Thymus (tissue), 11 donors: ENCODE results near the gene BLVRB. TPM values are rescaled to one million over a fixed set of nuclear protein-coding genes. Genes with fewer than 3 reads are reported as not detected.
A peak's percentile ranks its signal among the peaks of the same experiment; 100 is the strongest.
"Not testable (repeated sequence)": the region's sequence is repeated elsewhere in the genome, so short reads cannot be mapped to it uniquely, and the experiment has no call there.

Source experiments
- DNase-seq, 9 donors: peaks; one replicate each; pipeline ENCODE4 v3.0.0-alpha.2; 2013; ENCODE audit warnings: low spot score in 9 of 9, low read depth in 6 of 9, missing footprints in 1 of 9
- H3K27ac ChIP-seq, 2 donors: one replicate each; pipeline ENCODE4 v1.5.1; 2013; ENCODE audit warnings: control low read depth in 1 of 2, low read depth in 1 of 2, low read length in 1 of 2, mild to moderate bottlenecking in 1 of 2, moderate library complexity in 1 of 2
- H3K27me3 ChIP-seq, 2 donors: one replicate each; pipeline ENCODE4 v1.5.1; 2013; ENCODE audit warnings: low read length in 1 of 2; ENCODE audit not compliant: control insufficient read depth in 2 of 2, insufficient read depth in 1 of 2
- H3K36me3 ChIP-seq, 2 donors: one replicate each; pipeline ENCODE4 v1.5.1; 2013; ENCODE audit warnings: low read length in 1 of 2, mild to moderate bottlenecking in 1 of 2, moderate library complexity in 1 of 2; ENCODE audit not compliant: control insufficient read depth in 2 of 2, insufficient read depth in 2 of 2
- H3K4me1 ChIP-seq, 2 donors: one replicate each; pipeline ENCODE4 v1.5.1; 2013; ENCODE audit warnings: low read length in 2 of 2; ENCODE audit not compliant: control insufficient read depth in 2 of 2, insufficient read depth in 2 of 2
- H3K4me3 ChIP-seq, 2 donors: one replicate each; pipeline ENCODE4 v1.5.1; 2013; ENCODE audit warnings: low read length in 2 of 2, control low read depth in 1 of 2, mild to moderate bottlenecking in 1 of 2
- H3K9me3 ChIP-seq, 2 donors: one replicate each; pipeline ENCODE4 v1.5.1; 2013; ENCODE audit warnings: low read length in 1 of 2, mild to moderate bottlenecking in 1 of 2; ENCODE audit not compliant: control insufficient read depth in 2 of 2, insufficient read depth in 1 of 2
- WGBS: extraction: QIAGEN DNeasy Blood & Tissue Kit; methylation state at CpG from one replicate; pipeline ENCODE4 v1.1.7; 2013; 5-methylcytosine and 5-hydroxymethylcytosine counted together
- polyA plus RNA-seq: library from polyadenylated mRNA; stranded (reverse); fragments of 200-250 nt; gene quantifications from one replicate; pipeline ENCODE4 v1.2.3, GENCODE V29; 2013
- total RNA-seq: library from RNA; stranded (reverse); fragments of 120-200 nt; gene quantifications from one replicate; pipeline ENCODE4 v1.2.4, GENCODE V29; 2013
- donor health status: healthy.

Gene BLVRB
- total and polyA plus RNA-seq, 2 donors: 49.9 to 88.8 TPM

DNA sequence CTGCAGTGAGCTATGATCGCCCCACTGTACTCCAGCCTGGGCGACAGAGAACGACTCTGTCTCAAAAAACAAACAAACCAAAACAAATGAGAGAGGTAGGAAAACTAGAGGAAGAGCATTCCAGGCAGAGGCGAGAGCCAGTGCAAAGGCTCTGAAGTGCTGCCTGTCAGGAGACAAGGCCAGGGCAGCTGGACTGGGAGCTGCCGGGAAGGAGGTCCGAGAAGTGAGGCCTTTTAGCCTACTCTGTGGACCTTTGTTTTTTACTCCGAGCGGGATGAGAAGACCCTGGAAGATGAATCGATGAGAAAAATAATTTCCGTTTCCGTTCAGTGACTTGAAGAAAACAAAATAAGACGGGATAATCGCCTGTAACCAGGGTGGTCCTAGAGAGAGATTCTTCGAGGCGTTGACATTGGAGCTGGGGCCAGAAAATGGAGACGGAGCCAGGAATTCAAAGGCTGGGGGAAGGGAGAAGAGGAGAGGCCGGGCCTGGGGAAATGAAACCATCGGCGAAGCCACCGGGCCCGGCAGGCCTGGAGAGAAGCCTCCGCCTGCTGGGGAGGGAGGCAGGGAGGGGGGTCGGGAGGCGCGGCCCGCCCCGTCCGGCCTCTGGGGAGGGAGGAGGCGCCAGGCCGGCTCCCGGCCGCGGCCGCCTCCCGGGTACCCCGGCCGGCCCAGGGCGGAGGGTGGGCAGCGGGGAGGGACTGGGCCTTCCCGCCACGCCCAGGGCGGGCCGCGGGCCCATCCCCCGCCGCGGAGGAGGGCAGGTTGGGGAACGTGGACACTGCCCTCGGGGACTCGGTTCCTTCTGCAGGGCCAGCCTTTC, 31.9 kb downstream of the BLVRB start:
- Histone ChIP-seq H3K27ac (peak overlapping the region; percentile 88 to 91), H3K4me1 (peaks cover 10 to 17% of the 10 kb centered on the region in 2 donors), H3K36me3 (no peaks in the 10 kb centered on the region), H3K4me3 (peak overlapping the region; percentile 38 to 76), H3K9me3 (no peaks in the 10 kb centered on the region), H3K27me3 (no peaks in the 10 kb centered on the region)
- 6% methylated on average over 50 of the region's 50 CpGs for WGBS
- DNase-seq: peak in 5 of 9 donors; percentile 39 to 75 (median 51)

DNA sequence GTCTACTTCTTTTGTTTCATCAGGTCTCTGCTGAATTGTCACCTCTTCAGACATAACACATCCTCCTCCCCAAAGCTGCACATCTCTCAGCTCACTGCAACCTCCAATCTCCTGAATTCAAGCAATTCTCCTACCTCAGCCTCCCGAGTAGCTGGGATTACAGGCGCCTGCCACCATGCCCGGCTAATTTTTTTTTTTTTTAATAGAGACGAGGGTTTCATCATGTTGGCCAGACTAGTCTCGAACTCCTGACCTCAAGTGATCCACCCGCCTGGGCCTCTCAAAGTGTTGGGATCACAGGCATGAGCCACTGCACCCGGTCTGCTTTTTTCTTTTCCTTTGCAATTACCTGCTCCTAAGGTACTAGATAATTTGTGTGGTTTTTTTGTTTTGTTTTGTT, 32.8 kb downstream of the BLVRB start:
- H3K27me3 ChIP-seq, H3K9me3 ChIP-seq, H3K36me3 ChIP-seq, H3K4me3 ChIP-seq, DNase-seq: not testable (repeated sequence)
- Histone ChIP-seq H3K27ac (peak overlapping the region in 1 of 2 donors; percentile 88), H3K4me1 (peaks cover 10 to 17% of the 10 kb centered on the region in 2 donors)
- WGBS: 95% methylated on average over 7 of the region's 7 CpGs

DNA sequence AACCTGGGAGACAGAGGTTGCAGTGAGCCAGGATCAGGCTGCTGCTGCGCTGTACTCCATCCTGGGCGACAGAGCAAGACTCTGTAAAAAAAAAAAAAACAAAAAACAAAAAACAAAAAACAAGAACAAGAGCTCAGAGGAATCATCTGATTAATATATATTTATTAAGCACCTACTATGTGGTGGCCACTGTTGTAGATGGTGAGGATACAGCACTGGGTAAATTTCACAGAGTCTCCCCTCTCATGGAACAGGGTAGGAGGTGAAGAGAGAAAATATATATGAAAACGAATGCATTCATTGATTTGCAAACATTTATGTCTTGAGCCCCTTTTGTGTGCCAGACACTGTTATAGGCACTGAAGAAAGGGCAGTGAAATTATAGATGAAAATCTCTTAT, 33.8 kb downstream of the BLVRB start:
- Histone ChIP-seq H3K36me3 (no peaks in the 10 kb centered on the region), H3K4me3 (no peak overlapping the region), H3K4me1 (peaks cover 10 to 17% of the 10 kb centered on the region in 2 donors), H3K27me3 (peaks cover 0 to 2% of the 10 kb centered on the region in 2 donors), H3K9me3 (no peaks in the 10 kb centered on the region), H3K27ac (no peak overlapping the region)
- DNase-seq: no peak
- WGBS: over 99% methylated on average over 3 of the region's 3 CpGs

DNA sequence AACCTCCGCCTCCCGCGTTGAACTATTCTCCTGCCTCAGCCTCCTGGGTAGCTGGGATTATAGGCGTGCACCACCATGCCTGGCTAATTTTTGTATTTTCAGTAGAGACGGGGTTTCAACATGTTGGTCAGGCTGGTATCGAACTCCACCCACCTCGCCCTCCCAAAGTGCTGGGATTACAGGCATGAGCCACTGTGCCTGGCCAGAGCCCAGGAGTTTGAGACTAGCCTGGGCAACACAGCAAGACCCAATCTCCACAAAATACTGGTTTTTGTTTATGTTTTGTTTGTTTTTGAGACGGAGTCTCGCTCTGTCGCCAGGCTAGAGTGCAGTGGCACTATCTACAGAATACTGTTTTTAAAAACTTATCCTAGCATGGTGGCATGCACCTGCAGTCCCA, 35.3 kb downstream of the BLVRB start:
- H3K27ac ChIP-seq, H3K27me3 ChIP-seq, DNase-seq, H3K9me3 ChIP-seq, H3K36me3 ChIP-seq, H3K4me3 ChIP-seq: not testable (repeated sequence)
- WGBS: 99% methylated on average over 10 of the region's 10 CpGs
- peaks cover 13 to 22% of the 10 kb centered on the region in 2 donors for H3K4me1 ChIP-seq

DNA sequence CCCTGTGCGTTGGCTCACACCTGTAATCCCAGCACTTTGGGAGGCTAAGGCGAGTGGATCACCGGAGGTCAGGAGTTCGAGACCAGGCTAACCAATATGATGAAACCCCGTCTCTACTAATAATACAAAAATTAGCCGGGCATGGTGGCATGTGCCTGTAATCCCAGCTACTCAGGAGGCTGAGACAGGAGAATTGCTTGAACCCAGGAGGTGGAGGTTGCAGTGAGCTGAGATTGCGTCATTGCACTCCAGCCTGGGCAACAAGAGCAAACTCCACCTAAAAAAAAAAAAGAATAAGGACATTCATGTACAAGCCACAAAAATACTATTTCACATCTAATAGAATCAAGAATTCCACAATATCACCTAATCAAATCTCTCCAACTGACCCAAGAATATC, 37.3 kb downstream of the BLVRB start:
- peaks cover 6 to 17% of the 10 kb centered on the region in 2 donors for H3K4me1 ChIP-seq
- H3K27ac ChIP-seq, H3K36me3 ChIP-seq, DNase-seq, H3K4me3 ChIP-seq, H3K9me3 ChIP-seq, H3K27me3 ChIP-seq: not testable (repeated sequence)
- WGBS: 96% methylated on average over 7 of the region's 7 CpGs

DNA sequence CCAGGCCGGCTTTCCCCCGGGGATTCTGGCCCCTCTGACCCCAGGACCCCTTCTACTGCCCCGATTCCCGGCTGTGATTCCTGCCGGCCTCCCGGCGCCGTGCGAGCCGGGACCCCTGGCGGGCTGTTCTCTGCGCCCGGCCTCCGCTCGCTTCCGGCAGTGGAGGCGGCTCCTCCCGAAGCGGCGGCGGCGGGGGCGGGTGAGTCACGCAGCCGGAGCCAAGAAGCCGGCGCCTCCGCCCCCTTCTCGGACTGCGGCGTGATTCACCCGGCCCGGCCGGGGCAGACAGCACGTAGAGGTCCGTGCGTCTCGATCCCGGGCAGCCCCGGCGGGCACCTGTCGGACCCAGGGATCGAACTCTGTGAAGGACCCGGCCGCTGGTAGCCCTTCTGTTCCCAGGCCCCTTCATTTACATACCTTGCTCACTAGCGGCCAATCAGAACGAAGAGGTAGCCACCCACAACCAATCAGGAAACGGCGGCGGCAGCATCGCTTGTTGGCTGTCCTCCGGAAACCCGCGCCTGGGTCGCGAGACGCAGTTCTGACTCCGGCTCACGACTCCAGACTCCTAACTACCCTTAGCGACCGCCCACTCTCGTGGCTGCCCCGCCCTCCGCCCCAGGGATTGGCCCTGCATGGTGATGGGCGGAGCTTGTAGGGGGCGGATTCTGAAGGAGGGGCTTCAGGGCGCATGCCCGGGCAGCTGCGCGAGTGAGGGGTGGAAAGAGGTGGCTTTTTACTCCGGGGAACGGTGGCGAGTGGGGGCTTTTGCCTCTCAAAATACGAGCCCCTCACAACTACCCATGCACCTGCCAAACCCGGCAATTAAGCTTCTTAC, 39.9 kb downstream of the BLVRB start, which contains the start of gene SERTAD1:
SERTAD1 (minus strand) TSS at position 543 of the 838 bp plus-strand sequence. CDS start 2,446 bp downstream, outside the sequence.
- Histone ChIP-seq H3K4me3 (peak within 1 kb of the TSS; percentile 72 to 82), H3K27me3 (peaks cover 0 to 2% of the 10 kb centered on the region in 2 donors), H3K36me3 (peaks cover 6 to 11% of the 10 kb centered on the region in 2 donors), H3K27ac (peak within 1 kb of the TSS; percentile 87 to 94), H3K9me3 (no peaks in the 10 kb centered on the region), H3K4me1 (peaks cover 10 to 22% of the 10 kb centered on the region in 2 donors)
- DNase-seq: peak; percentile 97 to 100 (median 100)
- WGBS: under 1% methylated on average over 75 of the region's 75 CpGs

DNA sequence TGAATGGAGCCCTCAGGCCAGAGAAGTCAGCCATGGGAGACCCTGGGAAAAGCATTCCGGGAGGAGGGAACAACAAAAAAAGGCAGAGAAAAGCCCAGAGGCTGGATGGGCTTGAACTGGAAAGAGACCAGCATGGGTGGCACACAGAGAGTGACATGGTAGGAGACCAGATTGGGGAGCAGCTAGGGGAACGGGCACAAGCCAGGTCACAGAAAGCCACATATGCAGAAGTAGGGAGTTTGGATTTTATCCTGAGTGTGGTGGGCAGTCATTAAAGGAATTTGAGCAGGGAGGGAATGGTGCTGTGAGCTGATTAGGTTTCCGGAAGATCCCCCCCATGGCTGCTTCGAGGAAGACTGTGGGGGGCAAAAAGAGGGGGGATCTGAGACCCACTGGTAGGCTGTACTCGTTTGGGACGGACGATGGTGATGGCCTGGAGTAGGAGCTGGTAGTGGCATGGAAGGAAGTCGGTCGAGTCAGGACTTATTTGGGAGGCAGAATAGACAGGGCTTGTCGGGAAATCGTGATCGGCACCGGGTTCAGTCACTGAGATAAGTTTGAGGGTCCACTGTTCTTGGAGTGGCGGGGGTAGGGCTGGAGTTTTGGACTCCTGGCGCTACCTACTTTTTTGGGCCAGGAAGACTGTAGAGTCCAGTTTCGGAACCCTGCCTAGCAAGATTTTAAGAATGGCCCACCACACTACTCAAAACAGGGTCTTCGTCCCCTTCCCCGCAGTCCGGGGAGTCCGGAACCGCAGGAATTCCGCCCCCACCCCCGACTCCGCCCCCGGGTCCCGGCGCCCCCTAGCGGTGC, 40.7 kb downstream of the BLVRB start:
- H3K9me3 ChIP-seq: no peaks in the 10 kb centered on the region
- H3K27ac ChIP-seq: peak overlapping the region; percentile 87 to 94
- peak in 1 of 9 donors; percentile 21 for DNase-seq
- H3K4me1 ChIP-seq: peaks cover 10 to 22% of the 10 kb centered on the region in 2 donors
- peaks cover 6 to 11% of the 10 kb centered on the region in 2 donors for H3K36me3 ChIP-seq
- WGBS: 3% methylated on average over 28 of the region's 28 CpGs
- H3K27me3 ChIP-seq: peaks cover 0 to 2% of the 10 kb centered on the region in 2 donors
- H3K4me3 ChIP-seq: peak overlapping the region; percentile 72 to 82

DNA sequence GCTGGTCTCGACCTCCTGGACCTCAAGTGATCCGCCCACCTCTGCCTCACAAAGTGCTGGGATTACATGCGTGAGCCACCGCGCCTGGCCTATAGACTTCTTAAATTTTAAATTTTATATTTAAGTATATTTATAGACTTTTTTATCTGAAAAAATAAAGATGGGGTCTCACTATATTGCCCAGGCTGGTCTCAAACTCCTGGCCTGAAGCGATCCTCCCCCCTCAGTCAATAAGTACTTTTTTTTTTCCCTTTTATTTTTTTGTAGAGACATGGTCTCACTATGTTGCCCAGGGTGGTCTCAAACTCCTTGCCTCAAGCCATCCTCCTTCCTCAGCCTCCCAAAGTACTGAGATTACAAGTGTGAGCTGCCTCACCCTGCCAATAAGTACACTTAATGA, 41.6 kb downstream of the BLVRB start:
- H3K27ac ChIP-seq: no peak overlapping the region
- H3K9me3 ChIP-seq: no peaks in the 10 kb centered on the region
- peaks cover 10 to 22% of the 10 kb centered on the region in 2 donors for H3K4me1 ChIP-seq
- H3K36me3 ChIP-seq: peaks cover 6 to 11% of the 10 kb centered on the region in 2 donors
- no peak for DNase-seq
- no peak overlapping the region for H3K4me3 ChIP-seq
- WGBS: 98% methylated on average over 6 of the region's 6 CpGs
- peaks cover 0 to 2% of the 10 kb centered on the region in 2 donors for H3K27me3 ChIP-seq
